Posterior cingulate gyrus (tissue), 11 donors: ENCODE results near the gene DPP3.
"Not testable (repeated sequence)": the region's sequence is repeated elsewhere in the genome, so short reads cannot be mapped to it uniquely, and the experiment has no call there.

Experiments
- DNase-seq, 10 donors: peaks; one replicate each; pipeline versions ENCODE4 v3.0.0 to v3.0.0-alpha.2; 2020 to 2021; ENCODE audit warnings: mixed read lengths in 3 of 10
- intact Hi-C: fragments of 100-400 bp; cut with DNase I; formaldehyde crosslinking; loops from one replicate; pipeline ENCODE4 v1.15.1; 2023

Gene DPP3, protein sequence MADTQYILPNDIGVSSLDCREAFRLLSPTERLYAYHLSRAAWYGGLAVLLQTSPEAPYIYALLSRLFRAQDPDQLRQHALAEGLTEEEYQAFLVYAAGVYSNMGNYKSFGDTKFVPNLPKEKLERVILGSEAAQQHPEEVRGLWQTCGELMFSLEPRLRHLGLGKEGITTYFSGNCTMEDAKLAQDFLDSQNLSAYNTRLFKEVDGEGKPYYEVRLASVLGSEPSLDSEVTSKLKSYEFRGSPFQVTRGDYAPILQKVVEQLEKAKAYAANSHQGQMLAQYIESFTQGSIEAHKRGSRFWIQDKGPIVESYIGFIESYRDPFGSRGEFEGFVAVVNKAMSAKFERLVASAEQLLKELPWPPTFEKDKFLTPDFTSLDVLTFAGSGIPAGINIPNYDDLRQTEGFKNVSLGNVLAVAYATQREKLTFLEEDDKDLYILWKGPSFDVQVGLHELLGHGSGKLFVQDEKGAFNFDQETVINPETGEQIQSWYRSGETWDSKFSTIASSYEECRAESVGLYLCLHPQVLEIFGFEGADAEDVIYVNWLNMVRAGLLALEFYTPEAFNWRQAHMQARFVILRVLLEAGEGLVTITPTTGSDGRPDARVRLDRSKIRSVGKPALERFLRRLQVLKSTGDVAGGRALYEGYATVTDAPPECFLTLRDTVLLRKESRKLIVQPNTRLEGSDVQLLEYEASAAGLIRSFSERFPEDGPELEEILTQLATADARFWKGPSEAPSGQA

DNA sequence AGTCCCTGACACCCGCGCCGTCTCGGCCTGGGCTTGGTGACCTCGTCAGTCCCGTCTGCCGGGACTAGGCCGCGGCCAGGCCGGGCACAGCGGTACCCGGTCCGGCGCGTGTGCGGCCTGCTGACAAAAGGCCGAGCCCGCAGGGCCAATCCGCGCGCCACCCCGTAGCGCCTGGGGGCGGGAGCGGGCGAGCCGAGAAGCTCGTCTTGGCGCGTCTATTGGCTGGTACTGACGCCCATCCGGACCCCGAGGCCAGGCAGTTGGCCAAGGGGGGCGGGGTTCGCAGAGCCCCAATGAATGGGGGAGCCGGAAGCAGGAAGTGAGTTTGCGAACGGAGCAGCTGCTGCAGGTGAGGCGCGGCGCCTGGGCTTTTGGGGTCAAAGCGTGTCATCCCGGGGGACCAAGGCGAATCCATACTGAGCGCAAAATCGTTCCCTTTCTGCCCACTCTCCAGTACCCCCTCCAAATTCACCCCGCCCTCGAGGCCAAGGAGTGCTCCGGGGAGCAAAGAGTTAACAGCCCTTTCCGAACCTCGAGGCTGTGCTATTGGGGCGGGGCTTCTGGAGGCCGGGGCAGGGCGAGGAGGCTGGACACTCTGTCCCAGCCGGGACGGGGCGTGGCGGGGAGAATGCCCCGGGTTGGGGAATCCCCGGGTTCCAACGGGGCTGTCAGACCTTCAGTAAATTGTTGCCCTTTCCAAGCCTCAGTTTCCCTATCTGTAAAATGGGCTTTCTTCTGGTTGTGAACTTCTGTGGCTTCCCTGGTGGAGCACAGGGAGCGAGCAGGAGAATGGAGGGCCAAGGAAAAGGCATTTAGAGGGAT, at the start of gene DPP3:
Gene DPP3 (plus strand): TSS at position 318 of the 822 bp plus-strand sequence. CDS start 1,767 bp downstream, outside the sequence.
- peak; percentile 95 to 100 (median 97) for DNase-seq
- intact Hi-C loops: no loop called here

DNA sequence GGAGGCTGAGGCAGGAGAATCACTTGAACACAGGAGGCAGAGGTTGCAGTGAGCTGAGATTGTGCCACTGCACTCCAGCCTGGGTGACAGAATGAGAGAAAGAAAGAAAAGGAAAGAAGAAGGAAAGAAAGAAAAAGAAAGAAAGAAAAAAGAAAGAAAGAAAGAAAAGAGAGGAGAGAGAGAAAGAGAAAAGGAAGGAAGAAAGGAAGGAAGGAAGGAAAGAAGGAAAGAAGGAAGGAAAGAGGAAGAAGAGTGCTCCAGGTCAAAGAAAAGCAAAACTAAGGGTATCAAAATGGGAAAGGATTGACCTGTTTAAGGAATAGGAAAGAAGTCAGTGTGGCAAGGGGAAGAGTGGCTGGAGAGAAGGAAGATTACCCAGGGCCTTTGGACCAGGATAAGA, 48.9 kb upstream of the DPP3 start:
- DNase-seq: not testable (repeated sequence)
- intact Hi-C loops: loop anchor here (10.0 kb wide), 1 partner anchor 244 kb away; the partner anchor contains the start of gene RBM4B

DNA sequence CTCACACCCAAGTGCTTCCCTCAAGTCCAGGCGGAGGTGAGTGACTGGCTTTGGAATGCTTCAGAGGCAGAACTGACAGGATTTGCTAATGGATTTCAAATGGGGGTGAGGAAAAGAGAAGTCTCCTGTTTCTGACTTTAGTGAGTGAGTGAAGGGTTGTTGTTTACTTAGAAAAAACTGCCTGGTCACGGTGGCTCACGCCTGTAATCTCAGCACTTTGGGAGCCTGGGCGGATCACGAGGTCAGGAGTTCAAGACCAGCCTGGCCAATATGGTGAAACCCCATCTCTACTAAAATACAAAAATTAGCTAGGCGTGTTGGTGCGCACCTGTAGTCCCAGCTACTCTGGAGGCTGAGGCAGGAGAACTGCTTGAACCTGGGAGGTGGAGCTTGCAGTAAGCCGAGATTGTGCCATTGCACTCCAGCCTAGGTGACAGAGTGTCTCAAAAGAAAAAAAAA, 48.3 kb upstream of the DPP3 start:
- DNase-seq: peak in 1 of 10 donors; percentile 15
- intact Hi-C loops: loop anchor here (10.0 kb wide), 1 partner anchor 243 kb away; the partner anchor contains the start of gene RBM4B

DNA sequence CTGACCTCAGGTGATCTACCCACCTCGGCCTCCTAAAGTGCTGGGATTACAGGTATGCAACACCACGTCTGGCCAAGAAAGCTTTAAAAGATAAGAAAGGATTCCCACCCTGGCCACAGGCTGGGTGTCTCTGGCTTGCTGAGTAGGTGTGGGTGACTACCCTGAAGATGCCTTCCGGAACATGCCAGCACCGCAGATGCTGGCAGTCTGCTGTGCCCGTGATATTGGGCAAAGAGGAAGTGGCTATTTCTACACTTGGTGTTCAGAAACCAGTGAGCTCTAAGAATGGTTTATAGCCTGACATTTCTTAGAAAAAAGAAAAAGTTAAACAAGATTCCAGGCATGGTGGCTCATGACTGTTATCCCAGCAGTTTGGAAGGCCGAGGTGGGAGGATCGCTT, 47.6 kb upstream of the DPP3 start:
- intact Hi-C loops: loop anchor here (10.0 kb wide), 1 partner anchor 242 kb away; the partner anchor contains the start of gene RBM4B
- peak in 1 of 10 donors; percentile 63 for DNase-seq

DNA sequence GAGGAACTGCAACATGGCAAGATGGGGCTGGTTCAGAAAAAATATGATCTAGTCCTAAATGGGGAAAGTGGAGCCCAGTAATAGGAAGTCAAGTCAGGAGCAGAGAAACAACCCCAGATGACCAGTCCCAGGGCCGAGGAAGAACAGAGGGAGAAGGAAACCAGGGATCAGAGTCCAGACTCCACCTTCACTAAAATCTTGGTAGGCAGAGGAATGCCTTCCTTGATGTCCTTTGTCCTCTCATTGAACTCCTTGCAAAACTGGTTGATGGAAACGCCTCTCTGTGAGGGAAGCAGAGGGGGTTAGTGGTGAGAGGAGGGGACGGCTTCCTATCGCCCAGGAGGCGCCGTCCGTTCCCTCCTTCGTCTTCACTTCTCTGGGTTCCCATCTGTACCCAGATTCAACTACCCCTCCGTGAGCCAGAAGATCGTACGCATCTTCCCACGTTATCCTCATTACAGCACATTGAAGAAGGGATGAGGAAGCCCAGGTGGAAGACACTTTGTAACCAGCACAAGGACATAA, 42.2 kb upstream of the DPP3 start:
- DNase-seq: peak in 1 of 10 donors; percentile 46
- intact Hi-C loops: loop anchor here (2.0 to 10.0 kb wide), 2 partner anchors 29 to 237 kb away; partner anchors contain the start of gene RBM4B

DNA sequence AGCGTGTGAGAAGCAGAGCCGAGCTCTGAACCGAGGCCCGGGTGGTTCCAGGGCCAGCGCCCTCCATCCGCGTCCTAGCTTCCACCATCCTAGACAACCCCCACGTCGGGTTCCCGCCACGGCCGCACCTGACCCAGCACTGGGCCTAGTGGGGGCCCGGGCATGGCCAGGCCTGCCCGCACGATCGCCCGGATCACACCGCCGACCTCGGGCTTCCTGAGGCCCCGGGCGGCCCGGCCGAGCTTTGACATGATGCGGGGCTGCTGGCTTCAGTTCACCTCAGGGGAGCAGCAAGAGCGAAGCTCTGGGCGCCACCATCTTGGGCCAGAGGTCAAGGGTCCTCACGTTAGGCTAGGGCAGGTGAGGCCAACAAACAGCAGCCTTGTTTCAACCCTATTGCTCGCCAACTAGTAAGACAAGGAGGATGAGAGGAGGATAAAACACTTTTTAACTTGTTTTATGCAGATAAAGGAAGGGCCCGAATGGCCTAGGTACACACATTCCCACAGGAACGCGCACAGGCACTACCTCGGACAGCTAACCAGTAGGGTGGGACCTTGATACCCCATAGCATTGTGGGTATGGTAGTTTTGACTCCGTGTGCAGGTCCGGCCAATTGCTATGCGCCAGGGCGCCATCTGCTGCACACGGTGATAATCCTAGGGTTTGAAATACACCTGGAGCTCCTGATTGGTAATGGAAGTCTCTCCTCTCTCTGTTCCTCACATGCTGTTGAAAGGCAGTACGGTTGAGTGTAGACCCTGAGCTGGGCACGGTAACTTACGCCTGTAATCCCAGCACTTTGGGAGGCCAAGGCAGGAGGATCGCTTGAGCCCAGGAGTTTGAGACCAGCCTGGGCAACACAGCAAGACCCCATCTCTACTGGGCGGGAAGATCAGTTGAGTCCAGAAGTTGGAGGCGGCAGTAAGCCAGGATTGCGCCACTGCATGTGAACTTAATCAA, 41.4 kb upstream of the DPP3 start, which contains the start of gene MRPL11:
Gene MRPL11 (minus strand): TSS at position 345 of the 963 bp plus-strand sequence. CDS start 94 bp downstream, at position 251.
- peak; percentile 75 to 98 (median 86) for DNase-seq
- intact Hi-C loops: loop anchor here (2.0 to 10.0 kb wide), 2 partner anchors 30 to 236 kb away; partner anchors contain the start of gene RBM4B

DNA sequence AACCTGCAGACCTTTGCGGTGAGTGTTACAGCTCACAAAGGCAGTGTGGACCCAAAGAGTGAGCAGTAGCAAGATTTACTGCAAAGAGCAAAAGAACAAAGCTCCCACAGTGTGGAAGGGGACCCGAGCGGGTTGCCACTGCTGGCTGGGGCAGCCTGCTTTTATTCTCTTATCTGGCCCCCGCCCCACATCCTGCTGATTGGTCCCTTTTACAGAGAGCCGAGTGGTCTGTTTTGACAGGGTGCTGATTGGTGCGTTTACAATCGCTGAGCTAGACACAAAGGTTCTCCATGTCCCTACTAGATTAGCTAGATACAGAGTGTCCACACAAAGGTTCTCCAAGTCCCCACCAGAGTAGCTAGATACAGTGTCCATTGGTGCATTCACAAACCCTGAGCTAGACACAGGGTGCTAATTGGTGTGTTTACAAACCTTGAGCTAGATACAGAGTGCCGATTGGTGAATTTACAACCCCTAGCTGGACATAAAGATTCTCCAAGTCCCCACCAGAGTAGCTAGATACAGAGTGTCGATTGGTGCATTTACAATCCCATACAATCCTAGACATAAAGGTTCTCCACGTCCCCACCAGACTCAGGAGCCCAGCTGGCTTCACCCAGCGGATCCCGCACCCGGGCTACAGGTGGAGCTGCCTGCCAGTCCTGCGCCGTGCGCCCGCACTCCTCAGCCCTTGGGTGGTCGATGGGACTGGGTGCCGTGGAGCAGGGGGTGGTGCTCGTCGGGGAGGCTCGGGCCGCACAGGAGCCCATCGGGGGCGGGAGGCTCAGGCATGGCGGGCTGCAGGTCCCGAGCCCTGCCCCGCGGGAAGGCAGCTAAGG, 39.9 kb upstream of the DPP3 start:
- peak in 1 of 10 donors; percentile 71 for DNase-seq
- intact Hi-C loops: not testable (repeated sequence)

DNA sequence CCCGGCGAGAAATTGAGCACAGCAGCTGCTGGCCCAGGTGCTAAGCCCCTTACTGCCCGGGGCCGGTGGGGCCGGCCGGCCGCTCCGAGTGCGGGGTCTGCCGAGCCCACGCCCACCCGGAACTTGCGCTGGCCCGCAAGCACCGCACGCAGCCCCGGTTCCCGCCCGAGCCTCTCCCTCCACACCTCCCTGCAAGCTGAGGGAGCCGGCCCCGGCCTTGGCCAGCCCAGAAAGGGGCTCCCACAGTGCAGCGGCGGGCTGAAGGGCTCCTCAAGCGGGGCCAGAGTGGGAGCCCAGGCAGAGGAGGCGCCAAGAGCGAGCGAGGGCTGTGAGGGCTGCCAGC, 39.3 kb upstream of the DPP3 start:
- peak in 1 of 10 donors; percentile 72 for DNase-seq
- intact Hi-C loops: not testable (repeated sequence)

DNA sequence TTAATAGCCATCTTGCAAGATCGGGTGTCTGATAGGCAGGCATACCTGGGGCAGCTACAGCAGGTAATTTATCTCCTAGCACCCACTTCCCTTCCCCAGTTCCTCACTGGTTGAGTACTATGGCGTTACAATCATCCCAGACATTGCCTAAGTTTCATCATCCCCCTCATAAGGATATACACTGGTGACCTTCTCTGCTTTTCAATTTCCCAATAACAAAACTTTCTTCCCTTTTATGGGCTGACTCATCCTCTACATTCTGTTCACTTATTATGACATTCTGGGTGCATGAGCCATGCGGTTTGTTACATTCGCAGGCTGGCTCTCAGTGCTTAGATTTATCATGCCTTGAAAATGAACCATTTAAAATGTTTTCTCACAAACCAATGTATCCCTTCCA, 36.6 kb upstream of the DPP3 start:
- intact Hi-C loops: no loop called here
- no peak for DNase-seq

DNA sequence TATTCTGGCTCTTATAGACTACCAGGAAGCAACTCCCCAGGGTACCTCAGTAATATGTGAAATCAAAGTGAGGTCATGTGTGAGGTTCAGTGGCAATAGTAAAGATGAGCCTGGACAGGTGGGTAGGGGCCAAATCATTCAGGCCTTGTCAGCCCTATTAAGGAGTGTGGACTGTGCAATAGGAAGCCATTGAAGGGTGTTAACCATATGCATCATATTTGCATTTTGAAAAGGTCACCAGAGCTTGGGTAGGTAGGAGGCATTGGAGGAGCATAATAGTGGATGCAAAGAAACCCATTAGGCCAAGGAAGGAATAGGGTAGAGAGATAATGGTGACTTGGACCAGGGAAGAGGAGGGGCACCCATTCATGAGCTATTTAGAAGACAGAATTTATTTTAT, 33.2 kb upstream of the DPP3 start:
- intact Hi-C loops: no loop called here

DNA sequence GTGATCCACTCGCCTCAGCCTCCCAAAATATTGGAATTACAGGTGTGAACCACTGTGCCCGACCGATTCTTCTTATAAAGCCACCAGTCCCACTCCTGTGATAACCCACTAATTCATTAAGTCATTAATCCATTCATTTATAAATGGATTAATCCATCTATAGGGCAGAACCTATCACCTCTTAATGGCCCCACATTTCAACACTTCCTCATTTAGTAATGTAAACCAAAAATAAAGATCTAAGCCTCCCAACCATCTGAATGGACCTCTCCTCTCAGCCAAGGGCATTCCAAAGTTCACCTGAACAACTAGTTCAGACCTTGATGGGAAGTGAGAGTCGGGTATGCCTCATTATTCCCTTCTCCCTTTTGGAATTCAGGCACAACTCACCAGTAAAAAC, 31.7 kb upstream of the DPP3 start:
- intact Hi-C loops: no loop called here
- no peak for DNase-seq

More for the DNA sequence above, 33.2 kb upstream of the DPP3 start:
- no peak for DNase-seq

DNA sequence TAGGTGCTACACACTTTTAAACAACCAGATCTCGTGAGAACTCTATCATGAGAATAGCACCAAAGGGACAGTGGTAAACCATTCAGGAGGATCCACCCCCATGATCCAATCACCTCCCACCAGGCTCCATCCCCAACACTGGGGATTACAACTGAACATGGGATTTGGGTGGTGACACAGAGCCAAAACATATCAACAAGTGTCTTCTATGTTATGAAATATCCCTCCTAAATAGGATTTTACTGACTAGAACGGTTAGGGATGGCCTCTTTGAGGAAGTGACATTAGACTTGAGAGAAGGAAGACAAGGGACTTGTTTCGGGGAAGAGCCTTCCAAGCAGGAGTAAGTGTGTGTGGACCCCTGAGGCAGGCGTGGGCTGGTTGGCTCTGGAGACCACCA, 29.7 kb upstream of the DPP3 start:
- DNase-seq: no peak
- intact Hi-C loops: no loop called here

DNA sequence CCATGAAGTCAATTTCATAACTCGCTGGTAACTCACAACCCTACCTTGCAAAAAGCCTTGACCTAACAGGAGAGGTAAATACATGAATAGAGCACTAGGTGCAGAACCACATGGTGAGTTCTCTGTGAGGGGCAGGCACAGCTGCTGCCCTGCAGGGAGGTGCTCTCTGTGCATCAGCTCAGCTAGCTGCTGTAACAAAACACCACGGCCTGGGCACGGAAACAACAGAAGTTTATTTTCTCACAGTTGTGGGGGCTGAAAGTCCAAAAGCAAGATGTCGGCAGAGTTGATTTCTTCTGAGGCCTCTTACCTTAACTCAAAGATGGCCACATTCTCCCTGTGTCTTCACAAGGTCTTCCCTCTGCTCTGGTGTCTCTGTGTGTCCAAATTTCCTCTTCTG, 28.6 kb upstream of the DPP3 start:
- intact Hi-C loops: no loop called here
- peak in 1 of 10 donors; percentile 33 for DNase-seq

DNA sequence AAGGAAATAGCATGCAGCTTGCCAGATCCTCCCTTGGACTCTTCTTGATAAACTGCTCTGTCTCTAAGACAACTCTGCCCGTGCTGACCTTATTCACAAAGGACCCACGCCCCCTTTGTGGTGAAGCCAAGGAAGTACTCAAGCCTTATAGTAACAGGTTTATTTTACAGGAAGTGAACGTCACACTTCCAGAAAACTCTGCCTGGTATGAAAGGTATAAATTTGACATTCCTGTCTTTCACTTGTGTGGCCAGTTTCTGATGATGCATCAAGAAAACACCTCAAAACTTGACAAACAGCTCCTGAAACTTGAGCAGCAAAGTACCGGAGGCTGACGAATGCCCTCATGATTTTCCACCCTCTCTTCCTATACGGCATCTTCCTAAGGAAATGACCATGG, 26.0 kb upstream of the DPP3 start:
- intact Hi-C loops: no loop called here
- no peak for DNase-seq

DNA sequence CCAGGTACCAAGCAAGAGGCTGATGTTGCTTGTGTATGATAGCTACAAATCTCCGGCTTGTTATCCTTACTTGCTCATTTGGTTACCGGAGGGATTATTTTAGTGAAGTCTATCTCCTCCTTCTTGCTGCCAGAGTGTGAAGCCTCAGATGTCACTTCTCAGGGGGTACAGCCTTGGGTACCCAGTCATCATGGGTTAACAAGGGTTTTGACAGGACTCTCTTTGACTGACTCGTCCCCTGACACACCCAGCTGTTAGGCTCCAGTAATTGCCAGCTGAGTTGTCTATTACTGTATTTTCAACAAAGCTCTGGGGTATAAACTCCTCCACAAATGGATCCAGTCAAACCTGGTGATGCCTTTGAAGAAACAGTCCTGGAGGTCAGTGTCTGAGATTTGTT, 25.4 kb upstream of the DPP3 start:
- no peak for DNase-seq
- intact Hi-C loops: no loop called here

DNA sequence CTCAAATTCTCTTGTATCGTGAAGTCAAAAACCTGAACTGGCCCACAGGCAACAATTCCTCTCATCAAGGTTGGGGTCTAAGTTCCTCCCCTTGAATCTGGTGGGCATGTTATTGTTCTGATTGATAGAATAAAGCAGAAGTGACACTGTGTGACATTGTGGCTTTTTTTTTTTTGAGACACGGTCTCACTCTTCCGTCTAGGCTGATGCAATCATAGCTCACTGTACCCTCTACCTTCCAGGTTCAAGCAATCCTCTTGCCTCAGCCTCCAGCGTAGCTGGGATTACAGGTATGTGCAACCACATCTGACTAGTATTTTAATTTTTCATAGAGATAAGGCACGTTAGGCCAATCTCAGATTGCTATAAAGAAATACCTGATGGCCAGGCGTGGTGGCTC, 22.4 kb upstream of the DPP3 start:
- peak in 1 of 10 donors; percentile 32 for DNase-seq
- intact Hi-C loops: no loop called here

DNA sequence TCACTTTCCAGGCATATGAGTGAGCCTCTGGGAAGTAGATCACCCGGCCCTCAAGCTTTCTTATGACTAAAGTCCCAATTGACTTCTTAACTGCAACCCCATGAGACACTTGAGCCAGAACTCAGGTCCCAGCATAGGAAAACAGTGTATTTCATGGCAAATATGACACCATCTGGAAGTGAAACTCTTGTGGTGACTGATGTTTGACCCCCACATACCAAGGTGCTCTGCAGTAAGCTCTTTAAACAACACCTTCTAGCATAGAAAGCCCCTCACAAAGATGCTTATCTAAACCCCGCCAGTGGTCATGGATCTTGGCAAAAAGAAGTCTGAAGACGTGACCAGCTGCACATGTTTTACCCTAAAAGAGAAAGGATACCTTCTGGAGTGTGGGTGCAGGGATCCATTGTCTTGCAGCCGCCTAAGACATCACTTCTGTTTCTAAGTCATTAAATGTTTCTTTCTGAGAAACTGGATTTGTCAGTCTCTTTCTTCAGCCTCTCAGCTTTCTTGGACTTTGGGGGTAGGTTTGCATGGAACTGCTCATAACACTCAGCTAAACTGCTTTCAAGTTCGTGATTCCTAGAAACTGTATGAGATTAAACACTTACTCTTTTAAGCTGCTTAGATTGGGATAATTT, 21.0 kb upstream of the DPP3 start:
- no peak for DNase-seq
- intact Hi-C loops: no loop called here
